Right renal cortex interstitium (tissue), 3 donors: ENCODE data around the gene TMPRSS13. TPM values are rescaled to one million over a fixed set of nuclear protein-coding genes. Genes with fewer than 3 reads are reported as not detected.

Experiments used
- DNase-seq, 3 donors: peaks; one replicate each; pipeline ENCODE4 v3.0.0-alpha.2; 2013; ENCODE audit warnings: low read depth in 3 of 3, low spot score in 2 of 3
- polyA plus RNA-seq, 3 donors: library from polyadenylated mRNA; unstranded; fragments of 120-200 nt; gene quantifications; one replicate each; pipeline ENCODE4 v1.2.1, GENCODE V29; 2013; ENCODE audit not compliant: insufficient read length in 3 of 3

Gene TMPRSS13
- polyA plus RNA-seq, 3 donors = 0.36 to 0.60 (median 0.48) TPM

- no peak for DNase-seq
Observed at GRCh38 chr11:117860139-117860538, 69.1 kb downstream of the TMPRSS13 start.

- no peak for DNase-seq
Observed at GRCh38 chr11:117859488-117860112, 69.6 kb downstream of the TMPRSS13 start.

- no peak for DNase-seq
Observed at GRCh38 chr11:117859061-117859460, 70.1 kb downstream of the TMPRSS13 start.

GRCh38 chr11:117857734-117858414, 71.3 kb downstream of the TMPRSS13 start:
- no peak for DNase-seq

GRCh38 chr11:117855912-117856651, 73.1 kb downstream of the TMPRSS13 start:
- DNase-seq = no peak

- DNase-seq = no peak
Observed at GRCh38 chr11:117855186-117855845, 73.9 kb downstream of the TMPRSS13 start.

- DNase-seq = no peak
Observed at GRCh38 chr11:117852309-117852708, 76.9 kb downstream of the TMPRSS13 start.

GRCh38 chr11:117851852-117852251, 77.3 kb downstream of the TMPRSS13 start:
- DNase-seq = no peak

- no peak for DNase-seq
Observed at GRCh38 chr11:117851106-117851505, 78.1 kb downstream of the TMPRSS13 start.

Other genes with a start within 250 kb of the TMPRSS13 start
- 1 to 10 TPM; 1.6 to 2.3 (median 1.6) TPM for gene DSCAML1, start 132.2 kb downstream of the TMPRSS13 start, polyA plus RNA-seq
- gene FXYD2, start 104.7 kb downstream of the TMPRSS13 start, polyA plus RNA-seq = 100 to 1,000 TPM; 412 to 491 (median 457) TPM
- gene FXYD6, start 52.7 kb downstream of the TMPRSS13 start, polyA plus RNA-seq = 100 to 1,000 TPM; 124 to 140 (median 129) TPM
- 1 to 10 TPM; 2.2 to 2.7 (median 2.4) TPM for gene IL10RA, start 57.0 kb upstream of the TMPRSS13 start, polyA plus RNA-seq
- 10 to 100 TPM; 27.4 to 39.8 (median 27.6) TPM for gene TMPRSS4, start 147.7 kb upstream of the TMPRSS13 start, polyA plus RNA-seq
- gene SMIM35, start 157.6 kb upstream of the TMPRSS13 start, polyA plus RNA-seq = under 1 TPM; 0.10 to 0.19 (median 0.15) TPM
- gene SCN4B, start 223.4 kb upstream of the TMPRSS13 start, polyA plus RNA-seq = 1 to 10 TPM in 2 of 3 donors, under 1 TPM in 1; 0.82 to 1.7 (median 1.1) TPM
- 1 to 10 TPM; 4.6 to 5.1 (median 5.0) TPM for gene SCN2B, start 247.2 kb upstream of the TMPRSS13 start, polyA plus RNA-seq